Panc1 (cell line): ENCODE data around the gene SLC49A3. TPM values are rescaled to one million over a fixed set of nuclear protein-coding genes. Genes with fewer than 3 reads are reported as not detected.

Experiments used
- ATAC-seq: fragments of 200-7000 bp; cut with Tn5 transposase; 2 replicates; pipeline ENCODE4 v1.9.1; 2020; ENCODE audit warnings: mild to moderate bottlenecking, moderate library complexity
- BruUV-seq: library from RNA; stranded (reverse); fragments of 400-500 nt; replicated peaks from 2 replicates; lab custom pipeline; 2021; lab: Mats Ljungman, UMichigan
- CTCF ChIA-PET: fragments of 300-600 bp; sonication (Branson Sonifier 250); formaldehyde crosslinking; loops from one replicate; lab custom pipeline; 2022; ENCODE audit warnings: antibody characterized with exemption; lab: Charles Lee
- POLR2A ChIA-PET: fragments of 300-600 bp; sonication (Branson Sonifier 250); formaldehyde crosslinking; loops from one replicate; lab custom pipeline; 2022; ENCODE audit warnings: antibody characterized with exemption; lab: Charles Lee
- DNase-seq: peaks from one replicate; pipeline ENCODE4 v3.0.0-alpha.2; 2010; ENCODE audit warnings: low read depth, low spot score
- H3K27ac ChIP-seq: 2 replicates; pipeline ENCODE4 v1.5.1; 2011; ENCODE audit warnings: mild to moderate bottlenecking, low read length, inconsistent platforms
- H3K27me3 ChIP-seq: fragments of 200-500 bp; sonication (Bioruptor generic); 2 replicates; pipeline ENCODE4 v1.6.0; 2014; ENCODE audit warnings: low read length, inconsistent platforms; ENCODE audit not compliant: control insufficient read depth, insufficient read depth
- H3K36me3 ChIP-seq: fragments of 200-500 bp; sonication (Bioruptor generic); 2 replicates; pipeline ENCODE4 v1.5.1; 2014; ENCODE audit warnings: inconsistent platforms, mild to moderate bottlenecking, low read length, moderate library complexity; ENCODE audit not compliant: control insufficient read depth, insufficient read depth
- H3K4me1 ChIP-seq: 2 replicates; pipeline ENCODE4 v1.5.1; 2011; ENCODE audit warnings: inconsistent platforms, mild to moderate bottlenecking, low read length, moderate library complexity; ENCODE audit not compliant: control insufficient read depth, insufficient read depth
- H3K4me3 ChIP-seq, 2 experiments: 2 replicates each; pipeline ENCODE4 v1.5.1; 2011 to 2012; ENCODE audit warnings: low read depth in 2 of 2, low read length in 2 of 2, mild to moderate bottlenecking in 2 of 2, inconsistent platforms in 1 of 2, moderate library complexity in 1 of 2
- H3K9me3 ChIP-seq: fragments of 200-500 bp; sonication (Bioruptor generic); 2 replicates; pipeline ENCODE4 v1.5.1; 2014; ENCODE audit warnings: low read depth, mild to moderate bottlenecking, inconsistent platforms, low read length, moderate library complexity; ENCODE audit not compliant: control insufficient read depth, insufficient read depth
- CTCF ChIP-seq: fragments of 450-650 bp; IDR thresholded peaks from 2 replicates; pipeline ENCODE4 v1.5.1; 2017; ENCODE audit warnings: mild to moderate bottlenecking
- POLR2AphosphoS5 ChIP-seq: IDR thresholded peaks from 2 replicates; pipeline ENCODE4 v1.6.1; 2012; ENCODE audit warnings: mild to moderate bottlenecking, low read depth, low read length, moderate library complexity
- REST ChIP-seq, 2 experiments: IDR thresholded peaks; 2 replicates each; pipeline ENCODE4 v1.6.1; 2011 to 2012; ENCODE audit warnings: low read depth in 2 of 2, control low read depth in 1 of 2, low read length in 1 of 2, mild to moderate bottlenecking in 1 of 2, moderate library complexity in 1 of 2; ENCODE audit not compliant: insufficient read depth in 1 of 2
- SIN3A ChIP-seq: IDR thresholded peaks from 2 replicates; pipeline ENCODE4 v1.6.1; 2012; ENCODE audit warnings: low read depth, mild to moderate bottlenecking, low read length, moderate library complexity, borderline replicate concordance; ENCODE audit not compliant: insufficient read depth
- TCF7L2 ChIP-seq: IDR thresholded peaks from 2 replicates; pipeline ENCODE4 v1.6.1; 2011; ENCODE audit warnings: mild to moderate bottlenecking, low read depth, low read length, inconsistent platforms
- in situ Hi-C: cut with HindIII; loops from 2 replicates; pipeline ENCODE4 v1.10.0; 2016; ENCODE audit warnings: low sequenced_read_pairs, low pct_unique_long_range_greater_than_20kb
- intact Hi-C: fragments of 100-400 bp; cut with micrococcal nuclease; formaldehyde crosslinking; loops from one replicate; pipeline ENCODE4 v1.10.0; 2022; ENCODE audit not compliant: unreplicated experiment
- total RNA-seq: library from RNA; stranded (reverse); gene quantifications from one replicate; pipeline ENCODE4 v1.2.1, GENCODE V29; 2021; ENCODE audit not compliant: unreplicated experiment

SLC49A3 gene
- total RNA-seq, 1 experiment from 2014 or later: 0.62 TPM

DNA sequence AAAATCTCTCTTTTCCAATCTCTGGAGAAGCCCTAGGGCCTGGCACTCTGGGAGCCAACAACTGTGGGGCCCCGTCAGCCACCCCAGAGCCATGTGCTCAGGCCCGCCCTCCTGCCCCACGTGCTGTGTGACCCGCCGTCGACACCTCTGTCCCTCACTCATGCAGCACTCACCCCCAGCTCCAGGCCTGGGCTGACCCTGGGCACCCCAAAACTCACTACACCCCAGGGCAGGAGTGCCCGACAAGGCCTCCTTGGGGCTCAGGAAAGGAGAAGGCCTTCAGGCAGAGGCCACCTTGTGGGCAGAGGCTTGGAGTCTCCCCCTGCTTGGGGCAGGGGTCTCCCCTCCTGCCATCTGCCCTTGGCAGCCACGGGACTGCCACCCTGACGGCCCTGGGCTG lies 8.9 kb downstream of the SLC49A3 start:
- intact Hi-C loops: no loop called here
- Histone ChIP-seq H3K36me3 (no peaks in the 10 kb centered on the region; the same call in 1 of the 2 replicates), H3K9me3 (no peaks in the 10 kb centered on the region), H3K4me3 (no peak overlapping the region), H3K27ac (no peak overlapping the region), H3K4me1 (peaks cover 17% of the 10 kb centered on the region), H3K27me3 (no peaks in the 10 kb centered on the region)
- TF ChIP-seq POLR2AphosphoS5 (no peak), TCF7L2 (no peak), REST (IDR thresholded peaks at IDR 0.05; ENCODE audit: insufficient read depth in 1 of 2, low read depth in 2 of 2, low read length in 1 of 2) (no peak), SIN3A (no peak), CTCF (no peak)
- POLR2A ChIA-PET: no interaction called here
- BruUV-seq: no TSS peak
- no peak for ATAC-seq
- CTCF ChIA-PET: no interaction called here
- no peak for DNase-seq
- in situ Hi-C loops: no loop called here

GRCh38 chr4:679629-680028 lies 9.3 kb downstream of the SLC49A3 start:
- ChIA-PET CTCF (no interaction called here), POLR2A (no interaction called here)
- intact Hi-C loops (no loop called here), in situ Hi-C loops (no loop called here)
- H3K27me3 ChIP-seq: no peaks in the 10 kb centered on the region
- TF ChIP-seq REST (IDR thresholded peaks at IDR 0.05; ENCODE audit: insufficient read depth in 1 of 2, low read depth in 2 of 2, low read length in 1 of 2): no peak
- no peak for TF ChIP-seq CTCF
- no peak for TF ChIP-seq POLR2AphosphoS5
- no peak for TF ChIP-seq SIN3A
- TF ChIP-seq TCF7L2: no peak
- no peak overlapping the region for H3K4me3 ChIP-seq
- DNase-seq: no peak
- H3K36me3 ChIP-seq: peaks cover 2% of the 10 kb centered on the region; the same call in 1 of the 2 replicates
- no peak overlapping the region for H3K27ac ChIP-seq
- H3K9me3 ChIP-seq: no peaks in the 10 kb centered on the region
- BruUV-seq: no TSS peak
- no peak for ATAC-seq
- peaks cover 17% of the 10 kb centered on the region for H3K4me1 ChIP-seq
